CD14-positive monocyte (primary cell): ENCODE measurements around the gene SPDYE3. TPM values are rescaled to one million over a fixed set of nuclear protein-coding genes. Genes with fewer than 3 reads are reported as not detected.

Experiments used
- DNase-seq, 3 donors: peaks; one replicate each; pipeline ENCODE4 v3.0.0-alpha.2; 2011 to 2022
- H2AFZ ChIP-seq: 2 replicates; pipeline ENCODE4 v1.6.0; 2012; ENCODE audit warnings: mild to moderate bottlenecking, low read depth, low read length, inconsistent platforms; ENCODE audit not compliant: insufficient read depth, poor library complexity, severe bottlenecking
- H3K27ac ChIP-seq, 2 donors: 1 replicate in 1 of 2; 2 replicates in 1 of 2; pipeline ENCODE4 v1.5.1; 2012 to 2013; ENCODE audit warnings: low read length in 2 of 2, control low read depth in 1 of 2, inconsistent platforms in 1 of 2, low read depth in 1 of 2, mild to moderate bottlenecking in 1 of 2
- H3K27me3 ChIP-seq, 2 donors: one replicate each; pipeline versions ENCODE4 v1.6.0 to v1.6.1; 2011 to 2013; ENCODE audit warnings: low read length in 2 of 2; ENCODE audit not compliant: control insufficient read depth in 2 of 2, insufficient read depth in 2 of 2
- H3K36me3 ChIP-seq, 2 donors: replicated peaks in 1 of 2; 1 replicate in 1 of 2; 2 replicates in 1 of 2; pipeline versions ENCODE4 v1.5.1 to v1.6.1; 2012 to 2013; ENCODE audit warnings: low read length in 2 of 2, control low read depth in 1 of 2, inconsistent platforms in 1 of 2, mild to moderate bottlenecking in 1 of 2; ENCODE audit not compliant: insufficient read depth in 2 of 2, control insufficient read depth in 1 of 2
- H3K4me1 ChIP-seq, 2 donors: 1 replicate in 1 of 2; 2 replicates in 1 of 2; pipeline versions ENCODE4 v1.5.1 to v1.6.1; 2012 to 2013; ENCODE audit warnings: low read length in 2 of 2, control low read depth in 1 of 2, inconsistent platforms in 1 of 2, mild to moderate bottlenecking in 1 of 2, moderate library complexity in 1 of 2; ENCODE audit not compliant: insufficient read depth in 2 of 2, control insufficient read depth in 1 of 2
- H3K4me2 ChIP-seq: replicated peaks from 2 replicates; pipeline ENCODE3; 2012; ENCODE audit warnings: low read length, moderate library complexity, mild to moderate bottlenecking; ENCODE audit not compliant: poor library complexity, severe bottlenecking; ENCODE audit errors: extremely low read depth
- H3K4me3 ChIP-seq, 3 experiments: fragments of 200-600 bp in 1 of 3; sonication (generic) in 1 of 3; replicated peaks in 1 of 3; 1 replicate in 2 of 3; 2 replicates in 1 of 3; pipeline ENCODE4 v1.5.1; 2011 to 2013; ENCODE audit warnings: low read length in 3 of 3, mild to moderate bottlenecking in 3 of 3, control low read depth in 2 of 3, low read depth in 2 of 3, inconsistent platforms in 1 of 3, moderate library complexity in 1 of 3
- H3K79me2 ChIP-seq: 2 replicates; pipeline ENCODE4 v1.6.0; 2012; ENCODE audit warnings: mild to moderate bottlenecking, control low read depth, inconsistent platforms, low read length, moderate library complexity; ENCODE audit not compliant: insufficient read depth
- H3K9ac ChIP-seq: 2 replicates; pipeline ENCODE4 v1.6.0; 2017; ENCODE audit warnings: low read length, mild to moderate bottlenecking; ENCODE audit not compliant: insufficient read depth, poor library complexity, severe bottlenecking
- H3K9me3 ChIP-seq, 2 donors: replicated peaks in 1 of 2; 1 replicate in 1 of 2; 2 replicates in 1 of 2; pipeline versions ENCODE4 v1.5.1 to v1.6.1; 2012 to 2013; ENCODE audit warnings: low read length in 2 of 2, control low read depth in 1 of 2; ENCODE audit not compliant: control insufficient read depth in 1 of 2, insufficient read depth in 1 of 2
- H4K20me1 ChIP-seq: 2 replicates; pipeline ENCODE4 v1.6.0; 2012; ENCODE audit warnings: mild to moderate bottlenecking, low read length, control low read depth, moderate library complexity; ENCODE audit not compliant: insufficient read depth
- H3K27ac Mint-ChIP-seq, 7 donors: one replicate each; pipeline ENCODE4 v1.8.0; 2020; ENCODE audit warnings: mild to moderate bottlenecking in 7 of 7, mixed read lengths in 7 of 7, moderate library complexity in 6 of 7, inconsistent platforms in 2 of 7
- H3K27me3 Mint-ChIP-seq, 3 donors: one replicate each; pipeline ENCODE4 v1.8.0; 2021 to 2022; ENCODE audit warnings: low read depth in 3 of 3, mild to moderate bottlenecking in 3 of 3, mixed read lengths in 3 of 3, moderate library complexity in 3 of 3, inconsistent platforms in 1 of 3
- H3K36me3 Mint-ChIP-seq, 2 donors: one replicate each; pipeline ENCODE4 v1.8.0; 2020; ENCODE audit warnings: mixed read lengths in 2 of 2, inconsistent platforms in 1 of 2, mild to moderate bottlenecking in 1 of 2
- H3K4me1 Mint-ChIP-seq: one replicate; pipeline ENCODE4 v1.8.0; 2020; ENCODE audit warnings: mild to moderate bottlenecking, mixed read lengths
- H3K4me3 Mint-ChIP-seq, 2 donors: one replicate each; pipeline ENCODE4 v1.8.0; 2020; ENCODE audit warnings: mild to moderate bottlenecking in 2 of 2, mixed read lengths in 2 of 2, moderate library complexity in 1 of 2
- H3K9me3 Mint-ChIP-seq, 7 donors: one replicate each; pipeline ENCODE4 v1.8.0; 2020 to 2022; ENCODE audit warnings: mixed read lengths in 7 of 7, mild to moderate bottlenecking in 6 of 7, moderate library complexity in 6 of 7, inconsistent platforms in 2 of 7
- WGBS: methylation state at CpG from one replicate; pipeline ENCODE4 v1.1.5; 2013; ENCODE audit warnings: missing lambda C conversion rate; ENCODE audit not compliant: insufficient coverage; 5-methylcytosine and 5-hydroxymethylcytosine counted together
- intact Hi-C, 2 donors: fragments of 100-400 bp; cut with micrococcal nuclease; formaldehyde crosslinking; loops; one replicate each; pipeline versions ENCODE4 v1.15.0 to v1.15.1; 2023
- polyA plus RNA-seq, 3 donors: library from polyadenylated mRNA; depleted of rRNA in 1 of 3; unstranded in 2 of 3; stranded (reverse) in 1 of 3; fragments of 300-500 nt in 2 of 3; fragments of >200 nt in 1 of 3; fragmentation: Illumina TruSeq in 2 of 3; gene quantifications; 1 replicate in 2 of 3; 2 replicates in 1 of 3; pipeline ENCODE4 v1.2.3, GENCODE V29; 2012 to 2021
- TF ChIP-seq, protein P1 (sequence below): fragments of 200-600 bp; IDR thresholded peaks from one replicate; pipeline ENCODE4 v1.8.0; 2022; ENCODE audit warnings: antibody characterized with exemption, mild to moderate bottlenecking

The SPDYE3 gene
- polyA plus RNA-seq, 3 donors: 0.58 to 1.2 TPM; not detected in 1

DNA sequence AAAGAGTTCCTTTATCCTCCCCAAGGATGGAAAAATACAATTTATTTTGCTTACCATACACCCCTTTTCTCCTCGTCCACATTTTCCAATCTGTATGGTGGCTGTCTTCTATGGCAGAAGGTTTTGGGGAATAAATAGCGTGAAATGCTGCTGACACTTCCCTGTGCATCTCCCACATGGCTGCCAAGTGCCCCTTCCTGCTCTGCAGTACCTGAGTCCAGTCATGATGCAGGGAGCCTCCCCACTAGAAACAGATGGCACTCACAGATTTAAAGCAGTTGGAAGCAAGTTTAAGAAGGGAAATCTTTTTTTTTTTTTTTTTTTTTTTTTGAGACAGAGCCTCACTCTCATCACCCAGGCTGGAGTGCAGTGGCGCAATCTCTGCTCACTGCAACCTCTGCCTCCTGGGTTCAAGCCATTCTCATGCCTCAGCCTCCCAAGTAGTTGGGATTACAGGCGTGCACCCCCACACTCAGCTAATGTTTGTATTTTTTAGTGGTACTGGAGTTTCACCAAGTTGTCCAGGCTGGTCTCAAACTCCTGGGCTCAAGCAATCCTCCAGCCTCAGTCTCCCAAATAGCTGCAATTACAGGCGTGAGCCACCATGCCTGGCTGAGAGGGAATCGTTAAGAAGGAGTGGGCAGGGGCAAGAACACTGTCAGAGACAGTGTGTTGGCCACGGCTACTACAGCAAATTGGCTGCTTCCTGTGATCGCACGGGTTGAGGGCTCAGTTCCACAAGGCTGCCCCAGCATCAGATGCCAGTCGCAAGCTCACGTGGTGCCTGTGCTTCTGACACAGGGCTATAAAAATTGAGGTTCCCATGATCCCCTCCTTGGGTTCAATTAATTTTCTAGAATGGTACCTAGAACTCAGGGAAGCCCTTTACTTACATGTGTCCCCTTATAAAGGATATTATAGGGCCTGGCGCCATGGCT, 60.4 kb downstream of the SPDYE3 start:
- TF ChIP-seq, protein P1, sequence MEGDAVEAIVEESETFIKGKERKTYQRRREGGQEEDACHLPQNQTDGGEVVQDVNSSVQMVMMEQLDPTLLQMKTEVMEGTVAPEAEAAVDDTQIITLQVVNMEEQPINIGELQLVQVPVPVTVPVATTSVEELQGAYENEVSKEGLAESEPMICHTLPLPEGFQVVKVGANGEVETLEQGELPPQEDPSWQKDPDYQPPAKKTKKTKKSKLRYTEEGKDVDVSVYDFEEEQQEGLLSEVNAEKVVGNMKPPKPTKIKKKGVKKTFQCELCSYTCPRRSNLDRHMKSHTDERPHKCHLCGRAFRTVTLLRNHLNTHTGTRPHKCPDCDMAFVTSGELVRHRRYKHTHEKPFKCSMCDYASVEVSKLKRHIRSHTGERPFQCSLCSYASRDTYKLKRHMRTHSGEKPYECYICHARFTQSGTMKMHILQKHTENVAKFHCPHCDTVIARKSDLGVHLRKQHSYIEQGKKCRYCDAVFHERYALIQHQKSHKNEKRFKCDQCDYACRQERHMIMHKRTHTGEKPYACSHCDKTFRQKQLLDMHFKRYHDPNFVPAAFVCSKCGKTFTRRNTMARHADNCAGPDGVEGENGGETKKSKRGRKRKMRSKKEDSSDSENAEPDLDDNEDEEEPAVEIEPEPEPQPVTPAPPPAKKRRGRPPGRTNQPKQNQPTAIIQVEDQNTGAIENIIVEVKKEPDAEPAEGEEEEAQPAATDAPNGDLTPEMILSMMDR: no peak
- H3K36me3 Mint-ChIP-seq: peaks cover 16 to 21% of the 10 kb centered on the region in 2 donors
- Histone ChIP-seq H3K79me2 (peaks cover 46% of the 10 kb centered on the region), H3K9me3 (no peaks in the 10 kb centered on the region), H3K36me3 (peaks cover 3 to 10% of the 10 kb centered on the region in 2 donors), H3K4me2 (peak overlapping the region; percentile 29), H3K27me3 (no peaks in the 10 kb centered on the region), H3K27ac (peak overlapping the region; percentile 98 to 99), H4K20me1 (no peaks in the 10 kb centered on the region), H3K9ac (peak overlapping the region; percentile 55), H3K4me3 (peak overlapping the region in 1 of 3 experiments; percentile 43), H2AFZ (no peak overlapping the region), H3K4me1 (peaks cover 83 to 85% of the 10 kb centered on the region in 2 donors)
- intact Hi-C loops: no loop called here
- H3K27me3 Mint-ChIP-seq: peaks cover 0 to 5% (median 0%) of the 10 kb centered on the region in 3 donors
- no peaks in the 10 kb centered on the region for H3K9me3 Mint-ChIP-seq
- peaks cover 85% of the 10 kb centered on the region for H3K4me1 Mint-ChIP-seq
- 33% methylated on average over 8 of the region's 12 CpGs for WGBS
- H3K27ac Mint-ChIP-seq: peak overlapping the region; percentile 99 to 100 (median 99)
- peak overlapping the region in 1 of 2 donors; percentile 35 for H3K4me3 Mint-ChIP-seq
- DNase-seq: peak in 2 of 3 donors; percentile 51 to 64

DNA sequence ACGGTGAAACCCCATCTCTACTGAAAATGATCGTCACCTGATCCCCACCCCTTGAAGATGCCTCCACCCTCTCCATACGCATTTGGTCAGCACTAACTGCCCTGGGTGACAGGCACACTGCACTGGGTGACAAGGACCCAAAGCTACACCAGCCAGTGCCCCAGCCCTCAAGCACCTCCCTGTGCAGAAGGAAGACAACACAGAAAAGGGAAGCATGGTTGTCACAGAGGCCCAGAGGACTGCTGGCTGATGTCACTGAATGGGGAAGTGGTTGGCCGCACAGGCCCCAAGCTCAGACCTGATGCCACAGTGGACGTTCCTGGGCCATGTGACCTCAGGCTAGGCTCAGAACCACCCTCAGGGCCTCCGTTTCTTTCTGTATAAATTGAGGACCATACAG, 61.6 kb downstream of the SPDYE3 start:
- TF ChIP-seq, protein P1: no peak
- H3K36me3 ChIP-seq: peaks cover 0 to 3% of the 10 kb centered on the region in 2 donors
- H4K20me1 ChIP-seq: no peaks in the 10 kb centered on the region
- H3K79me2 ChIP-seq: peaks cover 57% of the 10 kb centered on the region
- H3K27me3 Mint-ChIP-seq: peaks cover 0 to 5% (median 0%) of the 10 kb centered on the region in 3 donors
- peaks cover 90 to 95% of the 10 kb centered on the region in 2 donors for H3K4me1 ChIP-seq
- peaks cover 89% of the 10 kb centered on the region for H3K4me1 Mint-ChIP-seq
- 0% methylated on average over 5 of the region's 6 CpGs for WGBS
- peak; percentile 98 to 100 (median 98) for DNase-seq
- peak overlapping the region; percentile 98 to 99 for H3K27ac ChIP-seq
- H3K9me3 ChIP-seq: no peaks in the 10 kb centered on the region
- peak overlapping the region; percentile 71 for H3K9ac ChIP-seq
- H3K27me3 ChIP-seq: no peaks in the 10 kb centered on the region
- H3K4me3 Mint-ChIP-seq: peak overlapping the region in 1 of 2 donors; percentile 30
- intact Hi-C loops: no loop called here
- peak overlapping the region in 1 of 3 experiments; percentile 43 for H3K4me3 ChIP-seq
- no peaks in the 10 kb centered on the region for H3K9me3 Mint-ChIP-seq
- H3K4me2 ChIP-seq: peak overlapping the region; percentile 24
- peaks cover 9 to 12% of the 10 kb centered on the region in 2 donors for H3K36me3 Mint-ChIP-seq
- no peak overlapping the region for H2AFZ ChIP-seq
- peak overlapping the region; percentile 99 to 100 (median 99) for H3K27ac Mint-ChIP-seq
